ENCODE measurements around the gene PDCD1. TPM values are rescaled to one million over a fixed set of nuclear protein-coding genes. Genes with fewer than 3 reads are reported as not detected.
A peak's percentile ranks its signal among the peaks of the same experiment; 100 is the strongest.

Gene PDCD1
- total and polyA plus RNA-seq, 2 of the 8 experiments (the other 6 are each of a cell fraction or from before 2014, with no cell fraction given): 0.48 to 1.1 TPM

DNA sequence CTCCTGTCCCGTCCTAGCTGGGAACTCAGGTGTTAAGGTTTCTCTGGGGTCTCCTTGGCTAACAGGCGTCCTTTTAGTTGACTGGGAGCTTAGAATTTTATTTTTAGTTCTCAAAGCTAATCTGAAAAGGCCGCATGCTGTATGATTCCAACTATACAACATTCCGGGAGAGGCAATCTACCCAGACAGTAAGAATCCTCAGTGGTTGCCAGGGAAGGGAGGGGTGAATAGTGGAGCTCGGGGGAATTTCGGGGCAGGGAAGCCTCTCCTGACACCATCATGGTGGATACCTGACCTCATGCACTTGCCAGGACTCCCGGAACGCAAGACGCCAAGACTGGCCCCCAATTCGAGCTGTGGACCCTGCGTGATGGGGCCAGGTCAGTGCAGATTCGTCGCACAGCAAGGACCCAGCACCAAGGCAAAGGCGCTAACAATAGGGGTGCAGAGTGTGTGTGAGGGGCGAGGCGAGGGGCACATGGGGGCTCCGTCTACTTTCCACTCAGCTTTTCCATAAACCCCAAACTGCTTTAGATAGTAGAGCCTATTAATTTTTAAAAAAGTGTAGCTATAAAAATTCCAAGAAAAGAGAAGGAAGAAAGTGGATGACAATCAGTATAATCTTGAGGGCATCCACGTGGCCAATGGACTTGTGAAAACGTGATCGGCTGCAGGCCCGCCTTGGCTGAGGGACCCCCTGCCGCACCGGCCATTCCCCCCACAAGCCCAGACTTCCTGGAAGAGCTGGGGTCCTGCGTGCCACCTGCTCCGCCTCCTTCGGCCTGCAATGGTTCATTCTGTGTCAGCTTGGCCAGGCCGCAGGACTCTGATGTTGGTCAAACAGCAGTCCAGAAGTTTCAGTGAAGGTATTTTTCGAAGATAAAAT, 17.3 kb downstream of the PDCD1 start:
- Histone ChIP-seq H4K5ac (ENCODE audit: insufficient read length, low read depth, low read length) (no peak overlapping the region), H2BK15ac (ENCODE audit: low read length) (no peak overlapping the region), H3K23me2 (ENCODE audit: low read depth, low read length) (no peaks in the 10 kb centered on the region; the same call in 1 of the 2 replicates), H3K4ac (replicated peaks; ENCODE audit: insufficient read length, low read depth, low read length) (no peak overlapping the region), H2BK12ac (ENCODE audit: low read depth, low read length) (no peak overlapping the region), H3K9ac (replicated peaks in 1 of 4; ENCODE audit: extremely low read depth in 1 of 4, low read depth in 3 of 4, low read length in 3 of 4) (no peak overlapping the region), H3K27ac (ENCODE audit: low read depth, low read length) (no peak overlapping the region), H2BK120ac (replicated peaks; ENCODE audit: low read depth, low read length) (no peak overlapping the region), H3K23ac (ENCODE audit: insufficient read length) (no peak overlapping the region), H4K20me1 (replicated peaks in 1 of 2; ENCODE audit: control insufficient read depth in 1 of 2, insufficient read depth in 2 of 2, low read length in 2 of 2) (no peaks in the 10 kb centered on the region), H3K79me1 (ENCODE audit: low read depth, low read length) (no peaks in the 10 kb centered on the region), H3K4me1 (replicated peaks in 1 of 4; ENCODE audit: control insufficient read depth in 3 of 4, insufficient read depth in 4 of 4, low read length in 3 of 4) (peaks cover 0 to 4% (median 0%) of the 10 kb centered on the region in 4 experiments; a peak in 1 of 7 replicates), H2AK5ac (ENCODE audit: low read depth, low read length) (no peak overlapping the region), H2AFZ (ENCODE audit: low read length) (no peak overlapping the region), H4K8ac (ENCODE audit: extremely low read depth, insufficient read depth, low read length) (no peak overlapping the region), H3K79me2 (ENCODE audit: control insufficient read depth in 1 of 2, insufficient read depth in 2 of 2, low read length in 2 of 2) (no peaks in the 10 kb centered on the region), H4K91ac (replicated peaks; ENCODE audit: insufficient read length, low read length) (peak overlapping the region; percentile 44), H3K18ac (ENCODE audit: extremely low read depth, low read length) (no peak overlapping the region; the same call in 1 of the 2 replicates), H3K36me3 (ENCODE audit: control insufficient read depth in 2 of 4, insufficient read depth in 4 of 4, low read length in 3 of 4) (no peaks in the 10 kb centered on the region), H3K9me3 (ENCODE audit: insufficient read depth in 2 of 2, low read depth in 1 of 2, low read length in 1 of 2) (no peaks in the 10 kb centered on the region), H2BK20ac (ENCODE audit: low read length) (no peak overlapping the region), H3K4me2 (ENCODE audit: insufficient read depth in 1 of 2, low read depth in 2 of 2, low read length in 2 of 2) (no peak overlapping the region), H3K14ac (ENCODE audit: insufficient read length) (no peak overlapping the region), H3K4me3 (ENCODE audit: extremely low read depth in 1 of 4, insufficient read depth in 2 of 4, low read depth in 3 of 4, low read length in 4 of 4) (no peak overlapping the region), H3K27me3 (replicated peaks in 1 of 4; ENCODE audit: control insufficient read depth in 3 of 4, extremely low read depth in 1 of 4, insufficient read depth in 3 of 4, low read length in 3 of 4) (peaks cover 0 to 15% (median 11%) of the 10 kb centered on the region in 4 experiments; a peak in 4 of 7 replicates), H3K56ac (replicated peaks; ENCODE audit: insufficient read length, low read depth, low read length) (no peak overlapping the region), H2BK5ac (ENCODE audit: low read depth, low read length) (no peak overlapping the region)
- DNase-seq (ENCODE audit: low read depth in 1 of 2, low spot score in 2 of 2) (no peak), FAIRE-seq (no peak)
- CTCF ChIA-PET (ENCODE audit: partially characterized antibody): interaction anchor here (1.1 to 2.2 kb wide), 2 partner anchors 13 to 33 kb away, joined by 5 read pairs; partner anchors contain the start of gene NEU4
- POLR2A ChIA-PET (ENCODE audit: partially characterized antibody): no interaction called here
- 81% methylated on average over 27 of the region's 28 CpGs; no CpG with 5 or more reads in 1 of the 2 experiments for WGBS, 2 experiments (ENCODE audit: extremely low coverage in 1 of 2, insufficient coverage in 1 of 2, insufficient read length in 1 of 2, insufficient replicate concordance in 2 of 2, low coverage in 1 of 2, low lambda C conversion rate in 2 of 2, missing lambda C conversion rate in 1 of 2)
- TF ChIP-seq SAP30 (IDR thresholded peaks at IDR 0.05; ENCODE audit: insufficient read depth, insufficient replicate concordance, low read length) (no peak), RFX5 (IDR thresholded peaks at IDR 0.05; ENCODE audit: borderline replicate concordance, low read depth, low read length) (no peak), ZNF274 (IDR thresholded peaks at IDR 0.05; ENCODE audit: borderline replicate concordance, extremely low read depth, low read length) (no peak), EGR1 (IDR thresholded peaks at IDR 0.05; ENCODE audit: borderline replicate concordance, low read depth, low read length) (no peak), CREB1 (IDR thresholded peaks at IDR 0.05) (no peak), TAF1 (IDR thresholded peaks at IDR 0.05; ENCODE audit: low read depth, low read length) (no peak), NRF1 (IDR thresholded peaks at IDR 0.05; ENCODE audit: low read depth, low read length) (no peak), KDM1A (IDR thresholded peaks at IDR 0.05; ENCODE audit: borderline replicate concordance, low read length) (no peak), POU5F1 (IDR thresholded peaks at IDR 0.05; ENCODE audit: low read depth, low read length) (no peak), GTF2F1 (IDR thresholded peaks at IDR 0.05; ENCODE audit: borderline replicate concordance, low read depth, low read length) (no peak)
- TF ChIP-seq, protein P1, sequence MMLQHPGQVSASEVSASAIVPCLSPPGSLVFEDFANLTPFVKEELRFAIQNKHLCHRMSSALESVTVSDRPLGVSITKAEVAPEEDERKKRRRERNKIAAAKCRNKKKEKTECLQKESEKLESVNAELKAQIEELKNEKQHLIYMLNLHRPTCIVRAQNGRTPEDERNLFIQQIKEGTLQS (IDR thresholded peaks at IDR 0.05; ENCODE audit: insufficient read depth, low read depth, low read length): no peak

Measured in H1 (cell line).